ENCODE results near the gene LDB2. TPM values are rescaled to one million over a fixed set of nuclear protein-coding genes. Genes with fewer than 3 reads are reported as not detected.

LDB2 gene
- polyA plus RNA-seq, 3 donors = not detected

DNA sequence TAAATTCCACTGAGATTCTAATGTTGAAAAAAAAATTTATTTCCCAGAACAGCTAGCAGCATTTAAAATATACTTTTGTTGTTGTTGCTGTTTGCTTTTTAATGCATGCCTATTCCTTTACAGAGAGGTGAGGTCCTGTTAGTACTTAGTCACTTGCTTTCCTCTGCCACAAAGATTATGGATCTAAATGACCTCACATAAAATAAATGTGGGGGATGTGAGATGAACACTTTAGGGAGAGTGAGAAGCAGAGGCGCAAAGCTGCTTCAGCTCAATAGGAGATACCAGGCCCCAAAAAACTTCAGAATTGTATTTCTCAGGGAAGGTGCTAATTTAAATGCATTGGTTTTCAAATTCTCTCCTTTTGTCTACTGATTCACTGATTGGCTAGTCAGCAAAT is 4.0 kb downstream of the LDB2 start:
- Histone ChIP-seq H3K4me2 (replicated peaks; ENCODE audit: extremely low read depth, low read length, poor library complexity, severe bottlenecking) (no peak overlapping the region), H3K27ac (ENCODE audit: low read depth in 1 of 2, low read length in 2 of 2) (no peak overlapping the region), H3K36me3 (replicated peaks in 1 of 2; ENCODE audit: control insufficient read depth in 1 of 2, insufficient read depth in 2 of 2, low read length in 2 of 2) (no peaks in the 10 kb centered on the region), H3K9me3 (replicated peaks in 1 of 2; ENCODE audit: control insufficient read depth in 1 of 2, insufficient read depth in 1 of 2, low read length in 2 of 2) (peaks cover 0 to 2% of the 10 kb centered on the region in 2 donors), H3K27me3 (ENCODE audit: control insufficient read depth in 2 of 2, insufficient read depth in 2 of 2, low read length in 2 of 2) (peaks cover 17 to 26% of the 10 kb centered on the region in 2 donors), H3K4me1 (ENCODE audit: control insufficient read depth in 1 of 2, insufficient read depth in 2 of 2, low read length in 2 of 2) (peaks cover 0 to 7% of the 10 kb centered on the region in 2 donors), H3K4me3 (replicated peaks in 1 of 3; ENCODE audit: low read depth in 2 of 3, low read length in 3 of 3) (no peak overlapping the region), H3K9ac (ENCODE audit: insufficient read depth, low read length, poor library complexity, severe bottlenecking) (no peak overlapping the region), H2AFZ (ENCODE audit: insufficient read depth, low read depth, low read length, poor library complexity, severe bottlenecking) (no peak overlapping the region), H3K79me2 (ENCODE audit: insufficient read depth, low read length) (no peaks in the 10 kb centered on the region), H4K20me1 (ENCODE audit: insufficient read depth, low read length) (no peaks in the 10 kb centered on the region)
- H3K9me3 Mint-ChIP-seq = no peaks in the 10 kb centered on the region
- H3K27ac Mint-ChIP-seq = no peak overlapping the region
- no peak for DNase-seq
- intact Hi-C loops (cut with micrococcal nuclease) = no loop called here
- H3K4me3 Mint-ChIP-seq = no peak overlapping the region
- peaks cover 24% of the 10 kb centered on the region for H3K4me1 Mint-ChIP-seq
- H3K27me3 Mint-ChIP-seq (ENCODE audit: low read depth in 3 of 3) = peaks cover 12 to 28% (median 21%) of the 10 kb centered on the region in 3 donors
- WGBS (ENCODE audit: insufficient coverage) = 100% methylated on average over 1 of the region's 1 CpG
- H3K36me3 Mint-ChIP-seq = no peaks in the 10 kb centered on the region
- TF ChIP-seq, protein P1, sequence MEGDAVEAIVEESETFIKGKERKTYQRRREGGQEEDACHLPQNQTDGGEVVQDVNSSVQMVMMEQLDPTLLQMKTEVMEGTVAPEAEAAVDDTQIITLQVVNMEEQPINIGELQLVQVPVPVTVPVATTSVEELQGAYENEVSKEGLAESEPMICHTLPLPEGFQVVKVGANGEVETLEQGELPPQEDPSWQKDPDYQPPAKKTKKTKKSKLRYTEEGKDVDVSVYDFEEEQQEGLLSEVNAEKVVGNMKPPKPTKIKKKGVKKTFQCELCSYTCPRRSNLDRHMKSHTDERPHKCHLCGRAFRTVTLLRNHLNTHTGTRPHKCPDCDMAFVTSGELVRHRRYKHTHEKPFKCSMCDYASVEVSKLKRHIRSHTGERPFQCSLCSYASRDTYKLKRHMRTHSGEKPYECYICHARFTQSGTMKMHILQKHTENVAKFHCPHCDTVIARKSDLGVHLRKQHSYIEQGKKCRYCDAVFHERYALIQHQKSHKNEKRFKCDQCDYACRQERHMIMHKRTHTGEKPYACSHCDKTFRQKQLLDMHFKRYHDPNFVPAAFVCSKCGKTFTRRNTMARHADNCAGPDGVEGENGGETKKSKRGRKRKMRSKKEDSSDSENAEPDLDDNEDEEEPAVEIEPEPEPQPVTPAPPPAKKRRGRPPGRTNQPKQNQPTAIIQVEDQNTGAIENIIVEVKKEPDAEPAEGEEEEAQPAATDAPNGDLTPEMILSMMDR (IDR thresholded peaks at IDR 0.05) = no peak

DNA sequence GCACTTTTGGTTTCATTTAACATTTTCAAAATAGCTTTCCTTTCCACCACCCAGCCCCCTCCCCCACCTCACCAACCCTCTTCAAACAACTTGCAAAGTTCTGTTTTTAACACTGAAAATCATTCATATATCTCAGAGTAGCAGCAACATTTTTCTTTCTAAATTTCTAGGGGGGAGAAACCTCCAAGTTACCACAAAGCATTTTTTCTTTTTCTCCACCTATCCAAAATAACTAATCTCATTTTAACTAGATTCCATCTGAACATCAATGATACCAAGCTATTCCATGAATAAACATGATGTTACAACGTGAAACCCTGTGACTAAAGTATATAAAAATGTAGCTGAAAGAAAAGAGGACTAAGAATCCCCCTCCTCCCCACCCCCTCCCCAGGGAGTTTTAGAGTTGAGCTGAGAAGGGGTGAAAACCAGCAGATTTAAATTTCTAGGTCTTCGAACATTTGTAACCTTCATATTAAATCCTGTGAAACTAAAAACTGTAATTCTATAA is 5.2 kb downstream of the LDB2 start:
- Histone ChIP-seq H3K27ac (ENCODE audit: low read depth in 1 of 2, low read length in 2 of 2) (no peak overlapping the region), H3K4me3 (replicated peaks in 1 of 3; ENCODE audit: low read depth in 2 of 3, low read length in 3 of 3) (peak overlapping the region in 1 of 3 experiments; percentile 6), H3K27me3 (ENCODE audit: control insufficient read depth in 2 of 2, insufficient read depth in 2 of 2, low read length in 2 of 2) (peaks cover 16 to 18% of the 10 kb centered on the region in 2 donors), H3K9me3 (replicated peaks in 1 of 2; ENCODE audit: control insufficient read depth in 1 of 2, insufficient read depth in 1 of 2, low read length in 2 of 2) (peaks cover 0 to 2% of the 10 kb centered on the region in 2 donors), H2AFZ (ENCODE audit: insufficient read depth, low read depth, low read length, poor library complexity, severe bottlenecking) (peak overlapping the region; percentile 5), H3K9ac (ENCODE audit: insufficient read depth, low read length, poor library complexity, severe bottlenecking) (no peak overlapping the region), H3K4me2 (replicated peaks; ENCODE audit: extremely low read depth, low read length, poor library complexity, severe bottlenecking) (peak overlapping the region; percentile 32), H4K20me1 (ENCODE audit: insufficient read depth, low read length) (no peaks in the 10 kb centered on the region), H3K36me3 (replicated peaks in 1 of 2; ENCODE audit: control insufficient read depth in 1 of 2, insufficient read depth in 2 of 2, low read length in 2 of 2) (no peaks in the 10 kb centered on the region), H3K79me2 (ENCODE audit: insufficient read depth, low read length) (no peaks in the 10 kb centered on the region), H3K4me1 (ENCODE audit: control insufficient read depth in 1 of 2, insufficient read depth in 2 of 2, low read length in 2 of 2) (peaks cover 0 to 7% of the 10 kb centered on the region in 2 donors)
- TF ChIP-seq, protein P1 (IDR thresholded peaks at IDR 0.05) = no peak
- DNase-seq = no peak
- Mint-ChIP-seq H3K9me3 (no peaks in the 10 kb centered on the region), H3K27ac (peak overlapping the region in 1 of 7 donors; percentile 5), H3K27me3 (ENCODE audit: low read depth in 3 of 3) (peaks cover 8 to 24% (median 14%) of the 10 kb centered on the region in 3 donors), H3K36me3 (no peaks in the 10 kb centered on the region), H3K4me3 (peak overlapping the region in 1 of 2 donors; percentile 50), H3K4me1 (peaks cover 22% of the 10 kb centered on the region)
- no CpG with 5 or more reads among the region's 2 CpGs for WGBS (ENCODE audit: insufficient coverage)
- intact Hi-C loops (cut with micrococcal nuclease) = no loop called here

Measured in CD14-positive monocyte (primary cell).